ENCODE results near the gene ATP6V0B. TPM values are rescaled to one million over a fixed set of nuclear protein-coding genes. Genes with fewer than 3 reads are reported as not detected.

Gene ATP6V0B
- polyA plus RNA-seq, 4 donors: 139 to 182 (median 149) TPM

GRCh38 chr1:43997295-43997999, 22.7 kb downstream of the ATP6V0B start:
- DNase-seq (ENCODE audit: low read depth in 4 of 4, low spot score in 3 of 4): no peak

DNA sequence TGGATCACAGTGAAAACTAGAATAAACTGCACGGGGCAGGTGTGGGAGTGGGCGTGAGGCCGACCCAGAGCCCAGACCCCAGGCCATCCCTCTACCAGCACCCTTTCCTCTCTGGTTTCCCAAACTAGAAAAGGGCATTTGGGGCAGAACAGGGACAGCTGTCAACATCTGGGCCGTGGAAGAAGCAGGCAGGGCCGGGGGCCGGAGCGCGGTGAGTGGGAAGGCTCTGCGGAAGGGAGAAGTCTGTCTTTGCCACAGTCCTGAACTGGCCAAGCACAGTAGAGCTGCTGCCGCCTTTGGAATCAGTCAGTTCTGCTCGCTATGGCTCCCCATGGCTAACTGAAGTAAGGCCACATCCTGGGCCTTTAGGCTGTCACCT, 23.2 kb downstream of the ATP6V0B start:
- no peak for DNase-seq (ENCODE audit: low read depth in 4 of 4, low spot score in 3 of 4)

DNA sequence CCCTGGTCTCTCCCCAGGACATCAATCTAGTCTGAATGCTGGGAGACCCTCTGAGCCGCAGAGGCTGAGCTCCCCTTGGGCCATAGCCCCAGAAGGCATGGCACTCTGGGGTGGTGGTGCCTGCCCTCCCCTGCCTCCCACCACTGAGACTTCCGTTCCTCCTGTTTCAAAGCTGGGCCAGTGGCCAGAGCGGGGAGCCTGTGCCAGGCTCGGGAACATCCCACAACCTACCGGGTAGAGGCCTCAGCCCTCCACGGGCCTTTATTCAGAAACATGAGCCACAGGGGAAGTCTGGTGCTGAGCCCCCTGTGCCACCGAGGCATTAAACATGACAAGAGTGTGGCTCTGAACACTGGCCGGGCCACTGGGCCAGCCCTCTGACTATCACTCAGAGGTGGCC, 24.7 kb downstream of the ATP6V0B start:
- no peak for DNase-seq (ENCODE audit: low read depth in 4 of 4, low spot score in 3 of 4)

GRCh38 chr1:44000122-44000665, 25.4 kb downstream of the ATP6V0B start:
- no peak for DNase-seq (ENCODE audit: low read depth in 4 of 4, low spot score in 3 of 4)

GRCh38 chr1:44002165-44002564, 27.4 kb downstream of the ATP6V0B start:
- DNase-seq (ENCODE audit: low read depth in 4 of 4, low spot score in 3 of 4): no peak

- no peak for DNase-seq (ENCODE audit: low read depth in 4 of 4, low spot score in 3 of 4)
These were observed 27.9 kb downstream of the ATP6V0B start for GRCh38 chr1:44002606-44003157.

DNA sequence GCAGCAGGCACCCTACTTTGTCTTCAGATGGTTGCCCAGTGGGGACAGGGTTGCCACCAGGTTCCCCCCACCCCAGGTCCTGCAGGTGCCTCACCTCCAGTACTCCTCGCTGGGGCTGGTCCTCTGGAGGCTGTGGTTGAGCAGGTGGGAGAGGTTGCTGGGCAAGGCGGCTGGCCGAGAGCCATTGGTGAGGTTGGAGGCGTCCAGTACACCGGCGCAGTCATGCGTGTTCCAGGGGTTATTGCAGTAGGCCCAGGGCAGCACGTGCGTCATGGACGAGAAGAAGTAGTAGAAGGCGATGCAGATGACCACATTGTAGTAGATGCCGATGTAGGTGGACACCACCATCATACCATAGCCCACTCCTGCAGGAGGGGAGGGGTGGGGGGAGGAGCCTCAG, 33.5 kb downstream of the ATP6V0B start:
- no peak for DNase-seq (ENCODE audit: low read depth in 4 of 4, low spot score in 3 of 4)

DNA sequence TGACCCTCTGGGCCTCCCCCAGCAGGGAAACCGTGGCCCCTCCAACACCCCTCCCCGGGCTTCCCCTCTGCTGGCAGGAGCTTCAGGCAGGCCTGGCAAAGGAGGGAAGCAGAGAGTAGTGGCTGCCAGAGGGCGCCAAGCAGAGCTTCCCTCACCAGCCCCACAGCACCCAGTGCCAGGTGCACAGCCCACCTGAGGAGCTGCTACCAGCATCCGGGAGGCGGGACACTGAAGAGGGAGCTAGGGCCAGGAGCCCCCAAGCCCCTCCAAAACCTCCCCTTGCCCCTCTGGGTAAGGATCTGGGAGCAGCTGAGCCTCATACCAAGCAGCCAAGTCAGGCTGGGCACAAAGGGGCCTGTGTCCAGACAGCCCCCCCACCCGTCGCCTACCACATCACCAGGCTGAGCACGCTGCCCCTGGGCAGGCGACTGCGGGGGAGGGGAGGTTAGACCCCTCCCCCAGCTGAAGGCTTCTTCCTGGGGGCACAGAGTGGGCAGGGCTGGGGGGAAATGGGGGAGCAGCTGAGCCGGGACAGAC, 36.2 kb downstream of the ATP6V0B start:
- no peak for DNase-seq (ENCODE audit: low read depth in 4 of 4, low spot score in 3 of 4)

DNA sequence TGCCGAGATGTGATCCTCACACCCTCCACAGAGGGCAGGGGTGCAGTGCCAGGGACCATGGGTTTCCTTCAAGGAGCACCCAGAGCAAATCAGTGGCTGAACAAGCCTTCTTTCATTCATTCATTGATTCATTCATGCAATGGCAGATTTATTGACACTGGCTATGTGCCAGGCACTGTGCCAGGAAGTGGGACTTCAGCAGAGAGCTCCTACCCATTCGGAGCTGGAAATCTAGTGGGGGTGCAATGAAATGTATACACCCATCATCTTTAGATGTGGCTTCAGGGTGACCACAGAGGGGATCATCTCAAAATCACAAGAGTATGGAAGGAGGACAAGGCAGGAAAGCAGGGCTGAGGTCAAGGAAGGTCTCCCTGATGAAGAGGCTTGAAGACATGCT, 37.6 kb downstream of the ATP6V0B start:
- no peak for DNase-seq (ENCODE audit: low read depth in 4 of 4, low spot score in 3 of 4)

DNA sequence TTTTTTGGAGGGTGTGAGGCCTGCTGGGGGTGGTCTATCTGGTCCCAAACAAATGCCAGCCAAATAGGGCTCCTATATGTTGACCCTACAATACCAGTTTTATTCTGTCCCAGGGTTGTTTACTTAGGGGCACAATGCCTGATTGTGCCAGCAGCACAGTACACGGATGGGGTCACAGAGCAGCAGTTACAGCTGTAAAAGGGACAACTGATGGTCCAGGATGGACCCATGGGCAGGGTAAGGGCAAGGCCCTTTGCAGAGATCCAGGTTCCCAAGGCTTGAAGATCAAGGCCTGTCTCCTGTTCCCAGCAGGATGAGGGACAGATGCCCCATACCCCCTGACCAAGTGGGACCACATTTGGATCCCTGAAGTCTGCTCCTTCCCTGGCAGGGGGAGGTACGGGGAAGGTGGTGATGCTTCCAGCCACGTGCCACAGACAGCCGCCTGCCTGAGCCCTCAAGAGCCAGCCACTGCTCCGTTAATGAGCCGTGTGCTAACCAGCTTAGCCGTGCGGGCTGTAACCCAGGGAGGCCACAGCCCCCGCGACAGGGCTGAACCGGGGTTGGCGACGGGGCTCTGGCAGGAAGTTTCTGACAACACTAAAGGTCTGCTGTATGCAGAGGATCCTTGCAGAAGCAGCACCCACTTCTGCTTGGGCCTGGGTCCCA, 38.3 kb downstream of the ATP6V0B start:
- DNase-seq (ENCODE audit: low read depth in 4 of 4, low spot score in 3 of 4): peak in 1 of 4 donors; percentile 24

GRCh38 chr1:44013949-44014348, 39.2 kb downstream of the ATP6V0B start:
- no peak for DNase-seq (ENCODE audit: low read depth in 4 of 4, low spot score in 3 of 4)

GRCh38 chr1:44014365-44015104, 39.8 kb downstream of the ATP6V0B start:
- DNase-seq (ENCODE audit: low read depth in 4 of 4, low spot score in 3 of 4): no peak

DNA sequence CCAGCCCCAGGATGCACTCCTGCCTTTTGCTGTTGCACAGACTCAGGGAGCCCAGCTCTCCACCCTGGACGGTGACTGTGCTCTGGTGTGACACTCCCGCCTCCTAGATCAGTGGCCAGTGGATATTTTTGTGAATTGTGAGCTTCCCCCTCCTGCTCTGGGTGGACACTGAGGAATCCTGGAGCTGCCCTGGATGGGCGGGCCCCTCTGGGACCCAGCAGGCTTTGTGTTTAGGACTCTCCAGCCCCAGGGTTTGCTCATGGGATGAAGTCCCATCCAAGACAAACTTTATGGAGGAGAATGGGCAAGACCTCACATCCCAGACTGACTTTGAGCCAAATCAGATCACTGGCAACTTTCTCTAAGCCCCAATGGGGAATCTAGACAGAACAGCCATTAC, 40.4 kb downstream of the ATP6V0B start:
- no peak for DNase-seq (ENCODE audit: low read depth in 4 of 4, low spot score in 3 of 4)

GRCh38 chr1:44016041-44016889, 41.5 kb downstream of the ATP6V0B start:
- no peak for DNase-seq (ENCODE audit: low read depth in 4 of 4, low spot score in 3 of 4)

DNA sequence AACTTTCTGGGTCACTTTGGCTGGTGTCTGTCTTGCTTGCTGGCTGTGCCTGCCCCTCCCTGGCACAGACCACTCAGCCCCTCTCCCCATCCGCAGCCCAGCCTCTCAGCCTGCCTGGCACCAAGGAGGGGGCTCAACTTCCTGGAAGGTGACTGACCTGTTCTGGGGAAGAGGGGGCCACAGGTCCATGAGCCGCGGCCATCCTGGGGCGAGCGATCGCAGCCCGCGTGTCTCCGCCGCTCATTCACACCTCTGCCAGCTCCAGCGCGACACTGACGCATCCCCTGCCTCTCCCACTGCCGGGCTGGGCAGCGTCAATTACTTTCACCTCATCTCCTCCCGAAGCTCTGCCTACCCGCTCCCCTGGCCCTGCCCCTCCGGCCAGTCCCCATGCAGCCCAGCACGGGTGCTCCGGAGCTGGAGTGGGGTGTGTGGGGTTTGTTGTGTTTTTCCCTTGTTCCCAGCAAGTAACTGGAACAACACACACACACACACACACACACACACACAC, 42.2 kb downstream of the ATP6V0B start:
- no peak for DNase-seq (ENCODE audit: low read depth in 4 of 4, low spot score in 3 of 4)

GRCh38 chr1:44019466-44019948, 44.7 kb downstream of the ATP6V0B start:
- no peak for DNase-seq (ENCODE audit: low read depth in 4 of 4, low spot score in 3 of 4)

DNA sequence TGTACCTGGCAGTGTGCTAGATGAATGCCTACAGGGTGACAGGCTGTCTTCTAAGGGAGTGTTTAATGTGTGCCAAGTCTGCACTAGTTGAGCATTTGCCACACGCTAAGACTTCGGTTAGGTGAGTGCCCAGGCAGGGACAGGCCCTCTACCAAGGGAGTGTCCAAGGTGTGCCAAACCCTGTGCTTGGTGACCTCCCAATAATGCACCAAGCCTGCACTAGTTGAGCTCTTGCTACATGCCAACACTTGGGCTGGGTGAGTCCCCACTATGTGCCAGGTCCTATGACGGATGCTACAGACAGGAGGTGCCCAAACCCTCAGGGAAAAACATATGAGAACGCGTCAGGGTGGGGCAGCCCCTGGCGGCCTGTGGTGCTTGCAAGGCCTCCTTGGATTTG, 45.7 kb downstream of the ATP6V0B start:
- DNase-seq (ENCODE audit: low read depth in 4 of 4, low spot score in 3 of 4): no peak

GRCh38 chr1:44021156-44021555, 46.4 kb downstream of the ATP6V0B start:
- DNase-seq (ENCODE audit: low read depth in 4 of 4, low spot score in 3 of 4): no peak

- DNase-seq (ENCODE audit: low read depth in 4 of 4, low spot score in 3 of 4): no peak
These were observed 47.0 kb downstream of the ATP6V0B start for GRCh38 chr1:44021581-44022321.

All from right renal pelvis (tissue), 4 donors.